GM12865 (cell line): ENCODE measurements around the gene PRKAR1B.

ENCODE experiments used
- DNase-seq: peaks from one replicate; pipeline ENCODE4 v3.0.0; 2010; ENCODE audit warnings: low read depth
- H3K4me3 ChIP-seq: 2 replicates; pipeline ENCODE4 v1.5.1; 2011; ENCODE audit warnings: mild to moderate bottlenecking, low read depth, low read length, control low read depth
- TF ChIP-seq, protein P1 (sequence below): IDR thresholded peaks from 2 replicates; pipeline ENCODE4 v1.5.1; 2011; ENCODE audit warnings: low read length, control low read depth, low read depth, inconsistent platforms; ENCODE audit not compliant: insufficient read depth; ENCODE audit errors: missing control alignments

The PRKAR1B gene

DNA sequence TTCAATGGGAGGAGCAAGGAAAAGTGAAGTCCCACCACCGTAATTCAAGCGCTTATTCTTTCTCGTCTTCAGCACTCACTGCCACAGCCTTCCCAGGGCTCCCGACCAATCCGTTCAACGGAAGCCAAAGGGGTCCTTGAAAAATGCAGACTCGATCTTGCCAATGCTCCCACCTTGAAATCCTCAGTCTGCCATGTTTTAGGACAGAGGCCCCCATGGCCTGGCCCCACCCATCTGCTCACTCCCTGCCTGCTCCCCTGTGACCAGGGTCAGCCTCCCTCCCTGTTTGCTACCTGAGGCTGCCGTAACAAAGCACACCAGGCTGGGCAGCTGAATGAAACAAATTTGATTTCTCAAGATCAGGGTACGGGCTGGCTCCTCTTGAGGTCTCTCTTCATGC is 3.5 kb downstream of the PRKAR1B start:
- TF ChIP-seq, protein P1, sequence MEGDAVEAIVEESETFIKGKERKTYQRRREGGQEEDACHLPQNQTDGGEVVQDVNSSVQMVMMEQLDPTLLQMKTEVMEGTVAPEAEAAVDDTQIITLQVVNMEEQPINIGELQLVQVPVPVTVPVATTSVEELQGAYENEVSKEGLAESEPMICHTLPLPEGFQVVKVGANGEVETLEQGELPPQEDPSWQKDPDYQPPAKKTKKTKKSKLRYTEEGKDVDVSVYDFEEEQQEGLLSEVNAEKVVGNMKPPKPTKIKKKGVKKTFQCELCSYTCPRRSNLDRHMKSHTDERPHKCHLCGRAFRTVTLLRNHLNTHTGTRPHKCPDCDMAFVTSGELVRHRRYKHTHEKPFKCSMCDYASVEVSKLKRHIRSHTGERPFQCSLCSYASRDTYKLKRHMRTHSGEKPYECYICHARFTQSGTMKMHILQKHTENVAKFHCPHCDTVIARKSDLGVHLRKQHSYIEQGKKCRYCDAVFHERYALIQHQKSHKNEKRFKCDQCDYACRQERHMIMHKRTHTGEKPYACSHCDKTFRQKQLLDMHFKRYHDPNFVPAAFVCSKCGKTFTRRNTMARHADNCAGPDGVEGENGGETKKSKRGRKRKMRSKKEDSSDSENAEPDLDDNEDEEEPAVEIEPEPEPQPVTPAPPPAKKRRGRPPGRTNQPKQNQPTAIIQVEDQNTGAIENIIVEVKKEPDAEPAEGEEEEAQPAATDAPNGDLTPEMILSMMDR = no peak
- DNase-seq = no peak
- no peak overlapping the region for H3K4me3 ChIP-seq

- TF ChIP-seq, protein P1 = no peak
- DNase-seq = no peak
- no peak overlapping the region for H3K4me3 ChIP-seq
Observed at GRCh38 chr7:721619-722248, 5.3 kb downstream of the PRKAR1B start.

DNA sequence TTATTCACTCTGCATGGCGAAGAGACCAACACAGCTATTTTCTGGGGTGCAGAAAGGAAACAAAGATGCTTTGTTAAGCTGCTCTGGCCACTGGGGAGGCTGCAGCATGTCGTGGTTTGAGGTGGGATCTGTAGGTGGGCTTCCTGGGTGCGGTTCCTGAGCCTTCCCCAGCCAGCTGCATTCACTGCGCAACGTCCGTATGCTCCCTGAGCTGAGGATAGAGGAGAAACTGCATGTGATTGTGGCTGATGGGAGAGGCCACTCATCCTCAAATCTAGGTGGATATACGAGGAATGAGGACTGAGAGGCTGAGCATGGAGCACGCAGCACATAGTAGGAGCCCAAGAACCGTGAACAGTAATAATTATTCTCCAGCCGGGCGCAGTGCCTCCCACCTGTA is 10.4 kb downstream of the PRKAR1B start:
- no peak overlapping the region for H3K4me3 ChIP-seq
- DNase-seq = no peak
- TF ChIP-seq, protein P1 = no peak

DNA sequence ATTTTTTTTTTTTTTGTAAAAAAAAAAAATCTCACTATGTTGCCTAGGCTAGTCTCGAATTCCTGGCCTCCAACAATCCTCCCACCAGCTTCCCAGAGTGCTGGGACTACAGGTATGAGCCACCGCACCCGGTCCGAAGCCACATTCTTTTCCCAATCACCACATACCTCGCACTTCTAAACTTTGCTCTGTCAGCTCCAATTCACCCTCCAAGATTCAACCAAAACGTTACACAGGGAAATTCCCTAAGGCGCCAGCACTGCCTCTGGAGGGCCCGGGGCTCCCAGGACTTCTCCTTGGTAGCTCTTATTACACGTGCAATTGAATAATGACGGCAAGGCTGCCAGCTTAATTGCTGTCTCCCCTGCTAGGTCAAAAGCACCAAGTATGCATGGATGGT is 10.9 kb downstream of the PRKAR1B start:
- no peak for DNase-seq
- H3K4me3 ChIP-seq = no peak overlapping the region
- TF ChIP-seq, protein P1 = no peak

- H3K4me3 ChIP-seq = no peak overlapping the region
- DNase-seq = no peak
- TF ChIP-seq, protein P1 = no peak
Observed at GRCh38 chr7:714251-714671, 12.8 kb downstream of the PRKAR1B start.

- TF ChIP-seq, protein P1 = no peak
- DNase-seq = no peak
- no peak overlapping the region for H3K4me3 ChIP-seq
Observed at GRCh38 chr7:713488-714230, 13.4 kb downstream of the PRKAR1B start.
